ENCODE measurements around the gene PAFAH2. TPM values are rescaled to one million over a fixed set of nuclear protein-coding genes. Genes with fewer than 3 reads are reported as not detected.
"Not testable (repeated sequence)": the region's sequence is repeated elsewhere in the genome, so short reads cannot be mapped to it uniquely, and the experiment has no call there.

Gene PAFAH2
- total RNA-seq, 6 donors from 2014 or later = 12.6 to 20.1 (median 15.1) TPM

DNA sequence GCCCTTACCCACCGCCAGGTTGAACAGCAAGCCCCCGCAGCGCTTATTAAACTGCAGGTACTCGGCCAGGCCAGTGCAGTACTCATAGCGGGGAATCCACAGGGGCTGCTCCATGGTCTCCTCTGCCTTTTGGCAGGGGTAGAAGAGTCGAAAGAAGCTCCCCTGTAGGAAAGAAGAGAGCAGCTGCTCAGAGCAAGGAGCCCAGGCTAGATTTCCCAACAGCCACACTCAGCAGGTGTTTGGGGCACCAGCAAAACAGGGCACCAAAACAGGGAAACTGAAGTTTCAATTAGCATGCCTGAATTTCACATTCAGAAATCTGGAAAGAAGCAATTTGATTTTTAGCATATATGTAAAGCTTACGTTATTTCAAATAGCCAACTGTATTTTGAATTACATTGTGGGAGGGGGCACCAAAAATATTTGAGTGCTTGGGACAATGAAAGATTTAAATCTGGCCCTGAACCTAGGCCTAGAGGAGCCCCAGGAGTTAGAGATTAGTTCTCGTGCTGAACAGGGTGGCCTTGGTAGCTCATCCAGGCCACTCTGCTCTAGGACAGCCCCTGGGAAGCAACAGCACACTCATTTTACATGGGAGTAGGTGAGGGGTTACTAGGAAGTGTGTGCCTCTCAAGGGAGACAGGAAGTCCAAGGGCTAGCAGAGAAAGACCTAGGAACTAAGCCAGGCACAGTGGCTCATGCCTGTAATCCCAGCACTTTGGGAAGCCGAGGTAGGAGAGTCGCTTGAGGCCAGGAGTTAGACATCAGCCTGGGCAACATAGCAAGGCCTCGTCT is 8.2 kb downstream of the PAFAH2 start:
- H3K27me3 ChIP-seq = no peaks in the 10 kb centered on the region
- peaks cover 0 to 31% (median 14%) of the 10 kb centered on the region in 4 donors for H3K36me3 ChIP-seq
- no peak for TF ChIP-seq POLR2AphosphoS5 (IDR thresholded peaks at IDR 0.05)
- TF ChIP-seq, protein P1, sequence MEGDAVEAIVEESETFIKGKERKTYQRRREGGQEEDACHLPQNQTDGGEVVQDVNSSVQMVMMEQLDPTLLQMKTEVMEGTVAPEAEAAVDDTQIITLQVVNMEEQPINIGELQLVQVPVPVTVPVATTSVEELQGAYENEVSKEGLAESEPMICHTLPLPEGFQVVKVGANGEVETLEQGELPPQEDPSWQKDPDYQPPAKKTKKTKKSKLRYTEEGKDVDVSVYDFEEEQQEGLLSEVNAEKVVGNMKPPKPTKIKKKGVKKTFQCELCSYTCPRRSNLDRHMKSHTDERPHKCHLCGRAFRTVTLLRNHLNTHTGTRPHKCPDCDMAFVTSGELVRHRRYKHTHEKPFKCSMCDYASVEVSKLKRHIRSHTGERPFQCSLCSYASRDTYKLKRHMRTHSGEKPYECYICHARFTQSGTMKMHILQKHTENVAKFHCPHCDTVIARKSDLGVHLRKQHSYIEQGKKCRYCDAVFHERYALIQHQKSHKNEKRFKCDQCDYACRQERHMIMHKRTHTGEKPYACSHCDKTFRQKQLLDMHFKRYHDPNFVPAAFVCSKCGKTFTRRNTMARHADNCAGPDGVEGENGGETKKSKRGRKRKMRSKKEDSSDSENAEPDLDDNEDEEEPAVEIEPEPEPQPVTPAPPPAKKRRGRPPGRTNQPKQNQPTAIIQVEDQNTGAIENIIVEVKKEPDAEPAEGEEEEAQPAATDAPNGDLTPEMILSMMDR (IDR thresholded peaks at IDR 0.05) = no peak
- TF ChIP-seq POLR2A (IDR thresholded peaks at IDR 0.05) = no peak
- no peak for TF ChIP-seq EP300 (IDR thresholded peaks at IDR 0.05)
- no peaks in the 10 kb centered on the region for H3K9me3 ChIP-seq
- H3K27ac ChIP-seq = no peak overlapping the region
- WGBS, 2 donors = 89 to 90% methylated on average over 11 of the region's 11 CpGs
- no peak for DNase-seq
- ATAC-seq (ENCODE audit: low FRiP score in 2 of 2) = no peak
- H3K4me1 ChIP-seq = peaks cover 0 to 14% (median 4%) of the 10 kb centered on the region in 4 donors
- peak overlapping the region in 2 of 4 donors; percentile 4 to 25 for H3K4me3 ChIP-seq

DNA sequence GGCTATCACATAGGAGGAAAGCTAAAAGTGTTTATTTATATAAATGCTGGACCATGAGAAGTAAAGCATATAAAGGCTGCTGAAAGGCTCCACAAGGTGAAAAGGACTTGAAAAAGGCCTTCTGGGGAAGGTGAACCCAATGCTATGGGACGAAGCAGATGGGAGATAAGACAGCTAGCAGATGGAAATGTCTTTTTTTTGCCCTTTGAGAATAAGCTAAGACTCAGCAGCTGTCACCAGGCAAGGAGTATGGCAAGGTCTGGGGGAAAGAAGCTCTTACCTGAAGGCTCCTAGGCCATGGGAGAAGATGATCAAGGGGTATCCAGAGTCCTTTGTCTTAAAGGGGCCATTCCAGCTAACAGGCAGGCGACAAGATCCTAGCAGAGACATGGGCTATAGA is 9.9 kb downstream of the PAFAH2 start:
- peaks cover 0 to 14% (median 4%) of the 10 kb centered on the region in 4 donors for H3K4me1 ChIP-seq
- H3K36me3 ChIP-seq = peaks cover 4 to 45% (median 29%) of the 10 kb centered on the region in 4 donors
- TF ChIP-seq, protein P1 (IDR thresholded peaks at IDR 0.05) = no peak
- TF ChIP-seq POLR2A (IDR thresholded peaks at IDR 0.05) (no peak), EP300 (IDR thresholded peaks at IDR 0.05) (no peak), POLR2AphosphoS5 (IDR thresholded peaks at IDR 0.05) (no peak)
- no peak for ATAC-seq (ENCODE audit: low FRiP score in 2 of 2)
- no peaks in the 10 kb centered on the region for H3K9me3 ChIP-seq
- 91 to 96% methylated on average over 2 of the region's 2 CpGs for WGBS, 2 donors
- H3K27ac ChIP-seq = no peak overlapping the region
- no peaks in the 10 kb centered on the region for H3K27me3 ChIP-seq
- DNase-seq = no peak
- no peak overlapping the region for H3K4me3 ChIP-seq

DNA sequence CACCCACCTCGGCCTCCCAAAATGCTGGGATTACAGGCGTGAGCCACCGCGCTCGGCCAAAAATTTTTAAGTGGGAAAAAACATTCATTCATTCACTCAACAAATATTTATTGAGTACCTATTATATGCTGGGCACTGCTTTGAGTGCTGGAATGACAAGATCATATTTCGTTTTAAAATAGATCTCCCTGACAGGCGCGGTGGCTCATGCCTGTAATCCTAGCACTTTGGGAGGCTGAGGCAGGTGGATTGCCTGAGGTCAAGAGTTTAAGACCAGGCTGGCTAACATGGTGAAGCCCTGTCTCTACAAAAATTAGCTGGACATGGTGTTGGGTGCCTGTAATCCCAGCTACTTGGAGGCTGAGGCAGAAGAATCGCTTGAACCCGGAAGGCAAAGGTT is 11.1 kb downstream of the PAFAH2 start:
- DNase-seq; ATAC-seq (ENCODE audit: low FRiP score in 2 of 2); H3K9me3 ChIP-seq; H3K27me3 ChIP-seq; H3K27ac ChIP-seq; H3K4me3 ChIP-seq: not testable (repeated sequence)
- WGBS, 2 donors = 97 to 99% methylated on average over 10 of the region's 10 CpGs
- Histone ChIP-seq H3K4me1 (peaks cover 0 to 14% (median 2%) of the 10 kb centered on the region in 4 donors), H3K36me3 (peaks cover 15 to 56% (median 41%) of the 10 kb centered on the region in 4 donors)

DNA sequence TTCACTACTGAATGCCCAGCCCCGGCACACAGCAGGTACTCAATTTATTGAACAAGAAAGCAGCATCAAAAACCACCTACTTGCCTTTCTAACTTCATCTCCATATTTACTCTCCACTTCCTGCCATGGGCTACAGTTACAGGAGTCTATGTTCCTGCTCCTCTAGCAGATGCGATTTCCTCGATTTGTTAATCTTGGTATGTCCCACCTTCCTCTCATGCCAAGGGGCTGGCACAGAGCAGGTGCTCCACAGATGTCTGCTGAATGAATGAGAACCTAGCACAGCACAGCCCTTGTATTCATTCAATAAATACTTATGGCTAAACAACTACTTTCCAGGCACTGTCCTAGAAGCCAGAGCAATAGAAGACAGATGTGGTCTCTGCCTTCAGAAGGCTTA is 12.2 kb downstream of the PAFAH2 start:
- TF ChIP-seq EP300 (IDR thresholded peaks at IDR 0.05) (no peak), POLR2AphosphoS5 (IDR thresholded peaks at IDR 0.05) (no peak)
- peaks cover 15 to 67% (median 49%) of the 10 kb centered on the region in 4 donors for H3K36me3 ChIP-seq
- peaks cover 0 to 8% (median 0%) of the 10 kb centered on the region in 4 donors for H3K4me1 ChIP-seq
- H3K4me3 ChIP-seq = no peak overlapping the region
- no peak overlapping the region for H3K27ac ChIP-seq
- no peaks in the 10 kb centered on the region for H3K9me3 ChIP-seq
- DNase-seq = no peak
- H3K27me3 ChIP-seq = no peaks in the 10 kb centered on the region
- WGBS, 2 donors = 88 to 89% methylated on average over 3 of the region's 3 CpGs
- ATAC-seq (ENCODE audit: low FRiP score in 2 of 2) = no peak

DNA sequence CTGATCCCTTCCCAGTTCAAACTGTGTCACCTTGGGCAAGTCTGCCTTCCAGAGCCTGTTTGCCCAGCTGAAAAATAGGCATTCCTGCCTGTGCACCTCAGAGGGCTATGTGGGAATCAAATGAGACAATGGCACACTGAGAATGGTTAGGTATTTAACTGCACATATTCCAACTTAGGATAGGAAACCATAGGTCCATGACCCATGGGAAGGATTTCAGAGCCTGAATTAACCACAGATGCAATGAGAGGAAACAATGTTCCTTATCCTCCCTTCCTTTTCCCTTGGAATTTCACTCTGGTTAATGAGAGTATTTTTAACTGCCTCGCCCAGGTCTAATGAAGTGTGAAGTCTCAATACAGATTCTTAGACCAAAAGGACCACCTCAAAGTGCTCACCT is 12.7 kb downstream of the PAFAH2 start:
- Histone ChIP-seq H3K4me3 (no peak overlapping the region), H3K27me3 (no peaks in the 10 kb centered on the region), H3K36me3 (peaks cover 15 to 70% (median 51%) of the 10 kb centered on the region in 4 donors), H3K9me3 (no peaks in the 10 kb centered on the region), H3K27ac (no peak overlapping the region), H3K4me1 (peaks cover 0 to 5% (median 0%) of the 10 kb centered on the region in 4 donors)
- no peak for DNase-seq
- WGBS, 2 donors = 78 to 89% methylated on average over 1 of the region's 1 CpG
- TF ChIP-seq, protein P1 (IDR thresholded peaks at IDR 0.05) = no peak
- TF ChIP-seq POLR2A (IDR thresholded peaks at IDR 0.05) (no peak), POLR2AphosphoS5 (IDR thresholded peaks at IDR 0.05) (no peak), EP300 (IDR thresholded peaks at IDR 0.05) (no peak)
- no peak for ATAC-seq (ENCODE audit: low FRiP score in 2 of 2)

Measured in upper lobe of left lung (tissue), 6 donors.